Measurements from ENCODE around the gene CRIP3.
"Not testable (repeated sequence)": the region's sequence is repeated elsewhere in the genome, so short reads cannot be mapped to it uniquely, and the experiment has no call there.

CRIP3 gene

GRCh38 chr6:43306086-43306485 is 2.5 kb downstream of the CRIP3 start:
- DNase-seq (ENCODE audit: low spot score), result no peak

GRCh38 chr6:43304882-43305281 is 3.7 kb downstream of the CRIP3 start:
- no peak for DNase-seq (ENCODE audit: low spot score)

- DNase-seq (ENCODE audit: low spot score), result no peak
Observed at GRCh38 chr6:43304361-43304760, 4.3 kb downstream of the CRIP3 start.

- DNase-seq (ENCODE audit: low spot score), result no peak
Observed at GRCh38 chr6:43303751-43304331, 4.8 kb downstream of the CRIP3 start.

GRCh38 chr6:43303006-43303405 is 5.6 kb downstream of the CRIP3 start:
- DNase-seq (ENCODE audit: low spot score), result not testable (repeated sequence)

- DNase-seq (ENCODE audit: low spot score), result no peak
Observed at GRCh38 chr6:43302126-43302525, 6.5 kb downstream of the CRIP3 start.

- no peak for DNase-seq (ENCODE audit: low spot score)
Observed at GRCh38 chr6:43301081-43301870, 7.3 kb downstream of the CRIP3 start.

- DNase-seq (ENCODE audit: low spot score), result no peak
Observed at GRCh38 chr6:43299338-43300293, 9.0 kb downstream of the CRIP3 start.

- DNase-seq (ENCODE audit: low spot score), result no peak
Observed at GRCh38 chr6:43298565-43299337, 9.9 kb downstream of the CRIP3 start.

GRCh38 chr6:43297644-43298564 is 10.7 kb downstream of the CRIP3 start, which contains the start of gene SLC22A7:
Gene SLC22A7, plus strand, starts transcription at chr6:43298260. Its CDS starts 99 bp downstream, at chr6:43298359.
- no peak for DNase-seq (ENCODE audit: low spot score)

- no peak for DNase-seq (ENCODE audit: low spot score)
Observed at GRCh38 chr6:43296780-43297497, 11.7 kb downstream of the CRIP3 start.

GRCh38 chr6:43295456-43295855 is 13.2 kb downstream of the CRIP3 start:
- DNase-seq (ENCODE audit: low spot score), result no peak

GRCh38 chr6:43294536-43294935 is 14.1 kb downstream of the CRIP3 start:
- no peak for DNase-seq (ENCODE audit: low spot score)

GRCh38 chr6:43293698-43294097 is 14.9 kb downstream of the CRIP3 start:
- no peak for DNase-seq (ENCODE audit: low spot score)

GRCh38 chr6:43292763-43293318 is 15.8 kb downstream of the CRIP3 start:
- DNase-seq (ENCODE audit: low spot score), result no peak

- DNase-seq (ENCODE audit: low spot score), result no peak
Observed at GRCh38 chr6:43292341-43292740, 16.3 kb downstream of the CRIP3 start.

GRCh38 chr6:43291708-43292107 is 16.9 kb downstream of the CRIP3 start:
- DNase-seq (ENCODE audit: low spot score), result no peak

- DNase-seq (ENCODE audit: low spot score), result no peak
Observed at GRCh38 chr6:43290905-43291355, 17.7 kb downstream of the CRIP3 start.

GRCh38 chr6:43290339-43290904 is 18.2 kb downstream of the CRIP3 start:
- no peak for DNase-seq (ENCODE audit: low spot score)

Data from iPS-NIHi11 (cell line).